ENCODE data around the gene GLCCI1. TPM values are rescaled to one million over a fixed set of nuclear protein-coding genes. Genes with fewer than 3 reads are reported as not detected.

GLCCI1 gene
- total and polyA plus RNA-seq, 2 of the 8 experiments (the other 6 are each of a cell fraction or from before 2014, with no cell fraction given): 12.4 to 27.7 TPM

- Histone ChIP-seq H2AFZ (ENCODE audit: low read length) (no peak overlapping the region), H3K4me3 (ENCODE audit: extremely low read depth in 1 of 4, insufficient read depth in 2 of 4, low read depth in 3 of 4, low read length in 4 of 4) (no peak overlapping the region), H3K9me3 (ENCODE audit: insufficient read depth in 2 of 2, low read depth in 1 of 2, low read length in 1 of 2) (no peaks in the 10 kb centered on the region), H3K18ac (ENCODE audit: extremely low read depth, low read length) (no peak overlapping the region), H3K14ac (ENCODE audit: insufficient read length) (no peak overlapping the region), H4K8ac (ENCODE audit: extremely low read depth, insufficient read depth, low read length) (no peak overlapping the region), H4K91ac (replicated peaks; ENCODE audit: insufficient read length, low read length) (no peak overlapping the region), H3K27me3 (replicated peaks in 1 of 4; ENCODE audit: control insufficient read depth in 3 of 4, extremely low read depth in 1 of 4, insufficient read depth in 3 of 4, low read length in 3 of 4) (no peaks in the 10 kb centered on the region), H3K27ac (ENCODE audit: low read depth, low read length) (no peak overlapping the region), H3K4ac (replicated peaks; ENCODE audit: insufficient read length, low read depth, low read length) (no peak overlapping the region), H3K79me1 (ENCODE audit: low read depth, low read length) (no peaks in the 10 kb centered on the region), H2BK20ac (ENCODE audit: low read length) (no peak overlapping the region), H2AK5ac (ENCODE audit: low read depth, low read length) (no peak overlapping the region), H2BK5ac (ENCODE audit: low read depth, low read length) (no peak overlapping the region), H3K56ac (replicated peaks; ENCODE audit: insufficient read length, low read depth, low read length) (no peak overlapping the region), H4K5ac (ENCODE audit: insufficient read length, low read depth, low read length) (no peak overlapping the region), H2BK12ac (ENCODE audit: low read depth, low read length) (no peak overlapping the region), H3K79me2 (ENCODE audit: control insufficient read depth in 1 of 2, insufficient read depth in 2 of 2, low read length in 2 of 2) (no peaks in the 10 kb centered on the region), H3K23ac (ENCODE audit: insufficient read length) (no peak overlapping the region), H4K20me1 (replicated peaks in 1 of 2; ENCODE audit: control insufficient read depth in 1 of 2, insufficient read depth in 2 of 2, low read length in 2 of 2) (no peaks in the 10 kb centered on the region), H2BK120ac (replicated peaks; ENCODE audit: low read depth, low read length) (no peak overlapping the region), H3K9ac (replicated peaks in 1 of 4; ENCODE audit: extremely low read depth in 1 of 4, low read depth in 3 of 4, low read length in 3 of 4) (no peak overlapping the region), H3K23me2 (ENCODE audit: low read depth, low read length) (no peaks in the 10 kb centered on the region; the same call in 1 of the 2 replicates), H2BK15ac (ENCODE audit: low read length) (no peak overlapping the region), H3K36me3 (ENCODE audit: control insufficient read depth in 2 of 4, insufficient read depth in 4 of 4, low read length in 3 of 4) (no peaks in the 10 kb centered on the region), H3K4me2 (ENCODE audit: insufficient read depth in 1 of 2, low read depth in 2 of 2, low read length in 2 of 2) (no peak overlapping the region), H3K4me1 (replicated peaks in 1 of 4; ENCODE audit: control insufficient read depth in 3 of 4, insufficient read depth in 4 of 4, low read length in 3 of 4) (peaks cover 0 to 2% (median 0%) of the 10 kb centered on the region in 4 experiments; a peak in 3 of 7 replicates)
- TF ChIP-seq POLR2AphosphoS5 (IDR thresholded peaks at IDR 0.05; ENCODE audit: low read depth, low read length) (no peak), SP2 (IDR thresholded peaks at IDR 0.05; ENCODE audit: low read length) (no peak), CBX5 (IDR thresholded peaks at IDR 0.05; ENCODE audit: low read depth, low read length) (no peak), KDM1A (IDR thresholded peaks at IDR 0.05; ENCODE audit: borderline replicate concordance, low read length) (no peak), FOSL1 (IDR thresholded peaks at IDR 0.05; ENCODE audit: insufficient read depth, low read depth, low read length) (no peak), RAD21 (IDR thresholded peaks at IDR 0.05 in 1 of 2, conservative IDR thresholded peaks at IDR 0.05 in 1 of 2; ENCODE audit: low read depth in 2 of 2, low read length in 2 of 2) (no peak)
- ChIA-PET CTCF (ENCODE audit: partially characterized antibody) (interaction anchor here (3.0 kb wide), 1 partner anchor 19 kb away, joined by 22 read pairs; no protein-coding TSS in a partner anchor), POLR2A (ENCODE audit: partially characterized antibody) (no interaction called here)
- DNase-seq (ENCODE audit: low read depth in 1 of 2, low spot score in 2 of 2) (no peak), FAIRE-seq (no peak)
- 82% methylated on average over 3 of the region's 3 CpGs; no CpG with 5 or more reads in 1 of the 2 experiments for WGBS, 2 experiments (ENCODE audit: extremely low coverage in 1 of 2, insufficient coverage in 1 of 2, insufficient read length in 1 of 2, insufficient replicate concordance in 2 of 2, low coverage in 1 of 2, low lambda C conversion rate in 2 of 2, missing lambda C conversion rate in 1 of 2)
These were observed 68.6 kb downstream of the GLCCI1 start for GRCh38 chr7:8037151-8037550.
